ENCODE measurements around the gene VAPB. TPM values are rescaled to one million over a fixed set of nuclear protein-coding genes. Genes with fewer than 3 reads are reported as not detected.
"Not testable (repeated sequence)": the region's sequence is repeated elsewhere in the genome, so short reads cannot be mapped to it uniquely, and the experiment has no call there.

VAPB gene
- total RNA-seq, 1 experiment from 2014 or later: 51.0 TPM

- not testable (repeated sequence) for H3K27ac ChIP-seq; H3K4me3 ChIP-seq; DNase-seq; H3K36me3 ChIP-seq; H3K9me3 ChIP-seq (replicated peaks); H3K27me3 ChIP-seq
- H3K4me1 ChIP-seq: peaks cover 14% of the 10 kb centered on the region
These were observed 15.7 kb upstream of the VAPB start for GRCh38 chr20:58373296-58373695.

GRCh38 chr20:58374027-58374850, 14.8 kb upstream of the VAPB start:
- no peaks in the 10 kb centered on the region for H3K36me3 ChIP-seq
- H3K4me1 ChIP-seq: peaks cover 18% of the 10 kb centered on the region
- no peak overlapping the region for H3K27ac ChIP-seq
- H3K27me3 ChIP-seq: no peaks in the 10 kb centered on the region
- H3K4me3 ChIP-seq: no peak overlapping the region
- DNase-seq: no peak
- H3K9me3 ChIP-seq (replicated peaks): no peaks in the 10 kb centered on the region

GRCh38 chr20:58374906-58375758, 13.9 kb upstream of the VAPB start:
- peak in 1 of 2 experiments; percentile 41 for DNase-seq
- Histone ChIP-seq H3K27me3 (no peaks in the 10 kb centered on the region), H3K9me3 (replicated peaks) (0 out of 2 replicates have a peak, but pooled peaks cover 6% of the 10 kb centered on the region), H3K36me3 (no peaks in the 10 kb centered on the region), H3K4me3 (no peak overlapping the region), H3K4me1 (peaks cover 18% of the 10 kb centered on the region), H3K27ac (no peak overlapping the region)

- no peak for DNase-seq
- Histone ChIP-seq H3K4me3 (no peak overlapping the region), H3K36me3 (no peaks in the 10 kb centered on the region), H3K9me3 (replicated peaks) (0 out of 2 replicates have a peak, but pooled peaks cover 6% of the 10 kb centered on the region), H3K27ac (no peak overlapping the region), H3K4me1 (peaks cover 18% of the 10 kb centered on the region), H3K27me3 (no peaks in the 10 kb centered on the region)
These were observed 13.2 kb upstream of the VAPB start for GRCh38 chr20:58375759-58376352.

GRCh38 chr20:58377017-58377416, 12.0 kb upstream of the VAPB start:
- H3K27ac ChIP-seq: no peak overlapping the region
- peaks cover 18% of the 10 kb centered on the region for H3K4me1 ChIP-seq
- no peaks in the 10 kb centered on the region for H3K27me3 ChIP-seq
- H3K9me3 ChIP-seq (replicated peaks): peaks cover 14% of the 10 kb centered on the region; the same call in 1 of the 2 replicates
- DNase-seq: no peak
- H3K36me3 ChIP-seq: no peaks in the 10 kb centered on the region
- H3K4me3 ChIP-seq: no peak overlapping the region

- DNase-seq: peak; percentile 50 to 64
These were observed 11.1 kb upstream of the VAPB start for GRCh38 chr20:58377766-58378401.

GRCh38 chr20:58378704-58379103, 10.3 kb upstream of the VAPB start:
- no peaks in the 10 kb centered on the region for H3K27me3 ChIP-seq
- H3K36me3 ChIP-seq: no peaks in the 10 kb centered on the region
- H3K27ac ChIP-seq: no peak overlapping the region
- peak overlapping the region; percentile 37; the same call in 1 of the 2 replicates for H3K4me3 ChIP-seq
- peaks cover 14% of the 10 kb centered on the region; the same call in 1 of the 2 replicates for H3K9me3 ChIP-seq (replicated peaks)
- peak in 1 of 2 experiments; percentile 48 for DNase-seq
- H3K4me1 ChIP-seq: peaks cover 5% of the 10 kb centered on the region; the same call in 1 of the 2 replicates

More at GRCh38 chr20:58377766-58378401, 11.1 kb upstream of the VAPB start:
- H3K4me3 ChIP-seq: peak overlapping the region; percentile 37
- peaks cover 14% of the 10 kb centered on the region; the same call in 1 of the 2 replicates for H3K9me3 ChIP-seq (replicated peaks)
- peaks cover 11% of the 10 kb centered on the region for H3K4me1 ChIP-seq
- no peaks in the 10 kb centered on the region for H3K27me3 ChIP-seq
- no peaks in the 10 kb centered on the region for H3K36me3 ChIP-seq
- H3K27ac ChIP-seq: no peak overlapping the region

- Histone ChIP-seq H3K36me3 (no peaks in the 10 kb centered on the region), H3K4me3 (no peak overlapping the region), H3K4me1 (peaks cover 9% of the 10 kb centered on the region; the same call in 1 of the 2 replicates), H3K27ac (no peak overlapping the region), H3K9me3 (replicated peaks) (peaks cover 14% of the 10 kb centered on the region; the same call in 1 of the 2 replicates), H3K27me3 (no peaks in the 10 kb centered on the region)
- no peak for DNase-seq
These were observed 7.4 kb upstream of the VAPB start for GRCh38 chr20:58381627-58382026.

GRCh38 chr20:58382096-58382495, 6.9 kb upstream of the VAPB start:
- peaks cover 14% of the 10 kb centered on the region; the same call in 1 of the 2 replicates for H3K9me3 ChIP-seq (replicated peaks)
- no peak overlapping the region for H3K4me3 ChIP-seq
- H3K4me1 ChIP-seq: peaks cover 9% of the 10 kb centered on the region; the same call in 1 of the 2 replicates
- no peak overlapping the region for H3K27ac ChIP-seq
- no peaks in the 10 kb centered on the region for H3K27me3 ChIP-seq
- no peak for DNase-seq
- H3K36me3 ChIP-seq: no peaks in the 10 kb centered on the region

GRCh38 chr20:58384821-58385220, 4.2 kb upstream of the VAPB start:
- H3K27me3 ChIP-seq: no peaks in the 10 kb centered on the region
- peaks cover under 1% of the 10 kb centered on the region; the same call in 1 of the 2 replicates for H3K36me3 ChIP-seq
- H3K9me3 ChIP-seq (replicated peaks): peaks cover 10% of the 10 kb centered on the region; the same call in 1 of the 2 replicates
- peak; percentile 88 to 97 for DNase-seq
- peaks cover 4% of the 10 kb centered on the region; the same call in 1 of the 2 replicates for H3K4me1 ChIP-seq
- no peak overlapping the region for H3K27ac ChIP-seq
- H3K4me3 ChIP-seq: no peak overlapping the region

GRCh38 chr20:58388028-58388601, 914 bp upstream of the VAPB start:
- H3K4me3 ChIP-seq: peak overlapping the region; percentile 94
- H3K9me3 ChIP-seq (replicated peaks): no peaks in the 10 kb centered on the region
- no peaks in the 10 kb centered on the region for H3K27me3 ChIP-seq
- H3K27ac ChIP-seq: no peak overlapping the region
- DNase-seq: no peak
- peaks cover 12% of the 10 kb centered on the region; the same call in 1 of the 2 replicates for H3K4me1 ChIP-seq
- H3K36me3 ChIP-seq: peaks cover 28% of the 10 kb centered on the region

GRCh38 chr20:58389324-58389967, 417 bp downstream of the VAPB start:
- Histone ChIP-seq H3K27me3 (no peaks in the 10 kb centered on the region), H3K4me3 (peak overlapping the region; percentile 94), H3K9me3 (replicated peaks) (no peaks in the 10 kb centered on the region), H3K4me1 (peaks cover 11% of the 10 kb centered on the region; the same call in 1 of the 2 replicates), H3K36me3 (peaks cover 40% of the 10 kb centered on the region), H3K27ac (peak overlapping the region; percentile 73)
- DNase-seq: peak; percentile 69 to 72

GRCh38 chr20:58389968-58390658, 1.1 kb downstream of the VAPB start:
- Histone ChIP-seq H3K27ac (peak overlapping the region; percentile 73), H3K4me3 (peak overlapping the region; percentile 94), H3K9me3 (replicated peaks) (no peaks in the 10 kb centered on the region), H3K36me3 (peaks cover 43% of the 10 kb centered on the region), H3K27me3 (no peaks in the 10 kb centered on the region), H3K4me1 (peaks cover 9% of the 10 kb centered on the region; the same call in 1 of the 2 replicates)
- no peak for DNase-seq

Data from SJCRH30 (cell line).